Mucosa of gallbladder (tissue), 1 donor: Measurements from ENCODE around the gene HOXB8. TPM values are rescaled to one million over a fixed set of nuclear protein-coding genes. Genes with fewer than 3 reads are reported as not detected.

Source experiments
- DNase-seq: peaks from one replicate; pipeline ENCODE4 v3.0.0-alpha.2; 2020; ENCODE audit warnings: low spot score
- total RNA-seq: library from RNA; stranded (reverse); gene quantifications from one replicate; pipeline ENCODE4 v1.2.1, GENCODE V29; 2021
- donor health status: DM: no; HTN: no; CAD: no.

The HOXB8 gene
- total RNA-seq, 1 donor from 2014 or later: not detected

DNA sequence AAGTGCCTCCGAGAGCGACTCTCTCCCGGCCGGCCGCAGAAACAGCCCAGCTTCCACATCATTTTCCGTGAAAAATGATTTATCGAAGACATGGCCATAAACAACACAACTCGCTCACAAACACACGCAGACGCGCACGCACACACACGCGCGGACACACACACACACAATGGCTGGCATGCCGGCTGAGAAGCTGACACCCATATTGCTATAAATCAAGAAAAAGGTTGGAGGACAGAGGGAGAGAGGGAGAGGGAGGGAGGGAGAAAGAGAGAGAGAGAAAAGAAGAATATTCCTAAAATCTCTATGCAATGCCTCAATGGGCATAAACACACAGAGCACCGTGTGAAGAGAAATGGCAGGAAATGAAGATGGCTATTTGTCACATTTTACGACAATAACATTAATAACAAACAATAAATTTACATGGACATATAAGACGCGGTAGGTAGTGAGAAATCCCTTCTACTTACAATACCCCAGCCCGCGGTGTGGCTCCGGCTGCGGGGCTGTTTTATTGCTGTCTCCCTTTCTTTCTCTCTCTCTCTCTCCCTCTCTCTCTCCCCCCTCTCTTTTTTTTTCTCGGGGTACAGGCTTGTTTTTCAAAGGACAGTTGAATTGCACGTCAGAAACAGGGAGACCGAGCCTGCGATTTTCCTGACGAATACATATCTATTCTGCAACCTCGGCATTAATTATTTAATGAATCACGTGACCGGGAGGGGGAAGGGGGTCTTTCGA, 46.4 kb downstream of the HOXB8 start:
- no peak for DNase-seq

DNA sequence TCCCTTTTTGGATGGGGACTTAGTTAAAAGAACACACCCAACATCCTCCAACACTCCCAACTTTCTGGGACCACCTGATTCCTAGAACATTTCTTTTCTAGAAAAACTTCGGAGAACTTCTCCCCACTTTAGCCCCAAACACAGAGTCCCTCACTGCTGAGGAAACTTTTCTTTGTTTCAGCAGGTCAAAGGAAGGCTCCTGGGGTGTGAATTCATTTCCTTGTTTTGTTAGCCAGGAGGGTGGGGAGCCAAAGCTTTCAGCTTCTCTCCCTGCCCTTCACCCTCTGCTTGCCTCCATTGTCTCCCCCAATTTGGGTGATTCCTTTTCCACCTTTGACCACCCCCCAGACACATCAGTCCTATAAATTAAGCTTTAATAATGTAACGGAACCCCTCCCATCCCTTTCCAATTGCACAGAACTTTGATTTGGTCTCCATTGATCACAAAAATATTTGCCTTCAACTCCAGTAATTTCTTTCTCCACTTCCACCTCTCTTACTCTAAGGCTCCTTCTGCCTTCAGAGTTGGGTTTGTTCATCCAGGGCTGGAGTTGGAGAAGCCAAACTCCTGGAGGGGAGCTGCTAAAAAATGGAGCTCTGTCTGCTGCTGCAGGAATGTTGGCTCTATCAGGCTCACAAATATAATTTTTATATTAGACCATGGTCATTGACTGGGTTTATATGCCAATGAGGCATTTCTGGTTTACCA, 47.3 kb downstream of the HOXB8 start:
- no peak for DNase-seq

DNA sequence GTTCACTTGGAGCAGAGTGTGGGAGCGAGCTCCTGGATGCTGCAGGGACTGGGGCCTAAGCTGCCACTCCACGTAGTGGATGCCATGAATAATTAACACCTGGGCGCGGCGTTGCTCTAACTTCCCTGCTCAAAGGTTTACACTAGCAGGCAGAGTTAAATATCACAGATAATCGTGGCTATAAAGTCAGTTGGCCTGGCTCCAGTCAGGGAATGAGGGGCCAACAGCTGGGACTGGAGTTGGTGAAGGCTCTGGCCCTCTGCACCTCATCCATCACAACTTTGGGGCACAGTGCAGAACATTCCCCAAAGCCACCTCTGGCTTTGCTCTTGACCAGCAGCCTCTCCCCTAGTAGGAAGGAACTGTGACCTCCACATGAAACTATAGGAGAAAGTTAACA, 47.9 kb downstream of the HOXB8 start:
- no peak for DNase-seq

DNA sequence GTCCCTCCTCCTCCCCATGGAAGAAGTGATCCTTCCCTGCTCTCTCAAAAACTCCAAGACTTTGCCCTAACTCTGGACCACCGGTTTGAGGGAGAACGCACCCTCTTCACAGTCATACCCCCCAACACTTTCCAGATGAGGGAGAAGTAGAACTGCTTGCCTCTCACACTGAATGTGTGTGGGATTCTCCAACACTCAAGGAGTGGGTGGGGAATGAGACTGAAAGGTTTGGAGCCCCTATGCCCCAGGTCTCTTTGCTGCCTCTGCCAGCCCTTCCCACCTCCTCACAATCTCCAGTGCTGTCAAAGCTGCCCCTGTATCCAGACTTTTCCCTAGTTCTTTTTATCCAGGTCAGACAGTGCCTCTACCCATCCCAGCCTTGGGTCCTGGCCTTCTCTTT, 48.4 kb downstream of the HOXB8 start:
- no peak for DNase-seq

DNA sequence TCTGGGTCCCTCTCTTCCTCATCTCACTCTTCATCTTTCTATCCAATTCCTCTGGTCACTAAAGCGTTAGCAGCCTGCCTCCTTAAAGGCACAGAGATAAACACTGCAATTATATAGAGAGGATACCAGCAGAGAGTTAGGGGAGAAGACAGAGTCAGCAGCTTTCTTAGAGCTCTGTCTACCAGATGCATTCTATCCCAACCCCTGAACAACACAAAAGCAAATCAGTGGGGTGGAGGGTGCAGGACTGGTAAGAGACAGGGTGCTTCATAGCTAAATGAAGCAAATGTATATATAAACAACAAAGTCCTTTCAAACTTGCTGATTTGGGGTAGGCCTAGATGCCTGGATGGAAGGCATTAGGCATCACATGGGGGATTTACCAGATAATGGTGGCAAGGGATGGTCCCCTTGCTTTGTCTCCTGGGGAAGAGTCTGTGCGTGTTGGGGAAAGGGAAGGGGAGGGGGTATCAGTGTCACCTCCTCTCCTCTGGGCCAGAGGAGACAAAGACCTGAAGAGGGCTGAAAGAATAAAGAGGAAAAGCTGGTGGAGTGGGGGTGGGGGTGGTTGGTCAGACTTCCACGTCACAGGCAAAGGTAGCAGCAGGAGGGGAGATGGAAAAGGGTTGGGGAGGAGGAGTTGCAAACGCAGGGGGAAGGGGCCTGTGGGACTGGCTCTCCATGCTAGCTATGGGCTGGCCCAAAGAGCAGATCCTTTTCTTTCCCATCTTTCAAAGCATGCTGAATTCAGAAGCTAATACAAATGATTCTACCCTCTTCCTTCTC, 49.0 kb downstream of the HOXB8 start:
- DNase-seq: no peak

DNA sequence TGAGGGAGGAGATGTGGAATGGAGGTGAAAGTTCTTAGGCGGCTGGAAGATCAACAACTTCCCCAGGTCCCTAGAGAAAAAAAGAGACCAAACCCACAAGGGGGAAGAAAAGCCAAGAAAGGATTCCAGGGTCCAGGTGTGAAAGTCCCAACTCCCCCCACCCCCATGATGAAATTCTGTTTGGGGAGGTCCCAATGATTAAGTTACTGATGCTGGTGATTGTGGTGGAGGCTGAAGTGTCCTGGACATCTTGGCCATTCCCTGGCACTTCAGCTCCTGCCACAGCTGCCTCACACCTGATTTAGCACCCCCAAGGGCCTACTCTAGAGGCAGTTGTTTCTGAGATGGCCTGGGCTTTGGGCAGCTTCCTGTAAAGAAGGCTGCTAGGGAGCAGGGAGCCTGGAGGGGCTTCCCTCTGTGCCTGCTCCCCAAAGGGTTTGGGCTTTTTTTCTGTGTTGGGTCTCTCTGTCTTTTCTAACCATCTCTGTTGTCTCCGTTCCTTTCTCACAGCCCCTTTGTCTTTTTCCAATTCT, 50.0 kb downstream of the HOXB8 start:
- no peak for DNase-seq

DNA sequence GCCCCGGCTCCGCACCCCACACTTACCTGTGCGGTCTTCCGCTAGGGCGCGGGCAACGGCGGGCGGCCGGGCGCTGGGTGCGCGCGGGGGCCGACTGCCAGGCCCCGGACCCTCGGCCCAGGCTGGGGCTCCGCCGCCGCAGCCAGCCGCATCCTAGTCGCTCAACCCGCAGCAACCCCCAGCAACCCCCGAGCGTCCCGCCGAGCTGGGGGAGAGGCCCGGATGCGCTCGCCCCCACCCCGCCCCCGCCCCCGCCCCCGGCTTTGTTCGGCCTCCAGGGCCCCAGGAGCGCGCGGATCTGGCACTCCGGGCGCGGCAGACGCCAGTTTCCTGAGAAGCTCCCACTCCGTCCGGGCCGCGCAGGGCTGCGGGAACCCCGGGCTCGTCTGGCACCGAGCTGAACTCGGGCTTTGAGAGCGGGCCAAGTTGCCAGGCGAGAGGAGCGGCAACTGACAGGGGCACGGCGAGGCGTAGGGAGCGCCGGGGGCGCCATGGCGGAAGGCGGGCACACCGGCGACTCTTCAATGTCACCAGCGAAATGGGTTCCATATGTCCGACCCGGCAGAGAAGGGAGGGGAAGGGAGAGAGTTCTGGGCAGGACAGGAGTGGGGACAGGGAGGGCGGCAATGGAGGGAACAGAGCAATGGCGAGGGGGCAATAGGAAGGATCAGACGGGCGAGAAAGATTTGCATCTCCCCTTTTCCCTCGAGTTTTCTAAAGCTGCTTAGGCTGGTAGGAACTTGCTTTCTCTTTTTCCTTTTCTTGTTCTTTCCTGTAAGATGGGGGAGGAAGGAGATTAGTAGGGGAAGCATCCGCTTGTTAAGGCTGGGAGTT, 50.7 kb downstream of the HOXB8 start:
- no peak for DNase-seq

DNA sequence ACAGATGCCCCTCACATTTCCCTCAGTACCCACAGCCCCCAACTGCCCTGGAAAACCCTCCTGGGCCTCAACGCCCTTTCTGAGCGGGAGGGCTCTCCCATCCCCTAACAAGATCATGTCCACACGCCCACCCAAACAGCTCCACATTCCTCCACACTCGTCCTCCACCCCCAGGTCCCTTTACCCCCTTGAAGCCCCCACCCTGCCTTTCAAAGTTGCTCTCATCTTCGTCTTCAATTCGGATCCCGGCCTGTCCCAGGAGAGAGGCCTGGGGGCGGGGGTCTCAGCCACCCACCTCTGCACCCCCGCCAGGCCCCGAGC, 51.3 kb downstream of the HOXB8 start:
- DNase-seq: no peak

DNA sequence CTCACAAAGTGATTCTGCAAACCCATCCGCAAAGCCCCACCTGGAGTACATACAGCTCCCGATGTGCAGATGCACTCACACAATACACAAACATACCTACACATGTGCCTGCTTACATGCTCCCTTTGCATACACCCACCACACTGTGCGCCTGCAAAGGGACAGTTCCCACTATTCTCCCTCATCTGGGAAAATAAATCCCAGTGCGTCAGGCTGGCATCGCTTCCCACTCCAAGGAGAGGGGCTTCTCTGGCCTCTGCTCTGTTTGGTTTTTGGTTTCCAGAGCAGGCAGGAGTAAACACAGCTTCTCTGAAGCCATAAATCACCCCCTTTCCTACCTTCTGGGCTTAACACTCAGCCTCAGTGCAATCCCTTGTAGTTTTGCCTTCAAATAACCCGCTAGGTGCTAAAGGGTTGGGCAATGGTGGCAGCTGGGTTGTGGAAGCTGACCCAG, 51.7 kb downstream of the HOXB8 start:
- DNase-seq: no peak

DNA sequence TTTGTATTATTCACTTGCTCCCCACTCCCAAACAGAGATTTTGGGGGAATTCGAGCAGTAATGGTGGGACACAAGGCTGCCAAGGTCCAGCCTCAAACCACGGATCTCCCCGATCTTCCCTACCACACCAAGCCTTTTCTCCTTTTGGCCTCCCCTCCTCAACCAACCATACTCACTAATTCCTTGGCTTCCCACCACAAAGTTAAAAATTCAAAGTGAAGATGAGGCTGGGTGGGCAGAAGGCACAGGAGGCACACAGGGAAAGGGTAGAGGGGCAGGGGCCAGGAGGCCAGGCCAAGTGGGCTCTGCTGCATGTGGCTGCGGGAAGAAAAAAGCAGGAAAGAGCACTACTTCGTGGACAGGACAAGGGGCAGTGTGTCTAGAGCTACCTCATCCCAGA, 52.2 kb downstream of the HOXB8 start:
- no peak for DNase-seq

Other genes with a start within 250 kb of the HOXB8 start
- 5.4 TPM for gene SKAP1, start 185.1 kb downstream of the HOXB8 start, total RNA-seq
- not detected for gene HOXB1, start 84.3 kb downstream of the HOXB8 start, total RNA-seq
- 23.4 TPM for gene HOXB2, start 70.2 kb downstream of the HOXB8 start, total RNA-seq
- gene HOXB4, start 36.9 kb downstream of the HOXB8 start, total RNA-seq: 6.4 TPM
- gene HOXB3, start 25.1 kb downstream of the HOXB8 start, total RNA-seq: 17.2 TPM
- gene HOXB5, start 21.5 kb downstream of the HOXB8 start, total RNA-seq: 0.49 TPM
- 2.0 TPM for gene HOXB6, start 10.3 kb downstream of the HOXB8 start, total RNA-seq
- 0.92 TPM for gene HOXB7, start 4.3 kb downstream of the HOXB8 start, total RNA-seq
- gene HOXB9, start 11.1 kb upstream of the HOXB8 start, total RNA-seq: 0.26 TPM
- gene PRAC1, start 107.2 kb upstream of the HOXB8 start, total RNA-seq: not detected
- gene PRAC2, start 107.9 kb upstream of the HOXB8 start, total RNA-seq: not detected
- gene HOXB13, start 113.5 kb upstream of the HOXB8 start, total RNA-seq: 0.12 TPM
- 5.1 TPM for gene TTLL6, start 201.9 kb upstream of the HOXB8 start, total RNA-seq
- gene CALCOCO2, start 215.7 kb upstream of the HOXB8 start, total RNA-seq: 163 TPM